Karpas-422 (cell line): ENCODE measurements around the gene MAGEA2B. TPM values are rescaled to one million over a fixed set of nuclear protein-coding genes. Genes with fewer than 3 reads are reported as not detected.
"Not testable (repeated sequence)": the region's sequence is repeated elsewhere in the genome, so short reads cannot be mapped to it uniquely, and the experiment has no call there.

ENCODE experiments used
- DNase-seq: peaks from one replicate; pipeline ENCODE4 v3.0.0-alpha.2; 2015
- H2AFZ ChIP-seq: fragments of 200-600 bp; sonication (generic); 2 replicates; pipeline ENCODE4 v1.6.1; 2014; ENCODE audit warnings: antibody characterized with exemption, low read length, mixed read lengths
- H3K27ac ChIP-seq: fragments of 200-600 bp; sonication (generic); 2 replicates; pipeline ENCODE4 v1.5.1; 2014; ENCODE audit warnings: mild to moderate bottlenecking, low read length, moderate library complexity
- H3K27me3 ChIP-seq: fragments of 200-600 bp; sonication (generic); 2 replicates; pipeline ENCODE4 v1.6.1; 2014; ENCODE audit warnings: low read length, mixed read lengths
- H3K36me3 ChIP-seq: fragments of 200-600 bp; sonication (generic); 2 replicates; pipeline ENCODE4 v1.6.1; 2014; ENCODE audit warnings: low read length, mixed read lengths; ENCODE audit not compliant: insufficient read depth
- H3K4me1 ChIP-seq: fragments of 200-600 bp; sonication (generic); 2 replicates; pipeline ENCODE4 v1.6.1; 2014; ENCODE audit warnings: mild to moderate bottlenecking, low read length, mixed read lengths
- H3K4me2 ChIP-seq: fragments of 200-600 bp; sonication (generic); 2 replicates; pipeline ENCODE4 v1.6.1; 2014; ENCODE audit warnings: low read length, low read depth, mild to moderate bottlenecking; ENCODE audit not compliant: poor library complexity, severe bottlenecking
- H3K4me3 ChIP-seq: fragments of 200-600 bp; sonication (generic); 2 replicates; pipeline ENCODE4 v1.5.1; 2014; ENCODE audit warnings: mild to moderate bottlenecking, antibody characterized with exemption, low read length, mixed read lengths
- H3K79me2 ChIP-seq: fragments of 200-600 bp; sonication (generic); 2 replicates; pipeline ENCODE4 v1.6.1; 2014; ENCODE audit warnings: mild to moderate bottlenecking, low read length, mixed read lengths
- H3K9ac ChIP-seq: fragments of 200-600 bp; sonication (generic); 2 replicates; pipeline ENCODE4 v1.6.0; 2014; ENCODE audit warnings: low read length
- H3K9me2 ChIP-seq: fragments of 200-600 bp; sonication (generic), shearing (Covaris generic); replicated peaks from 2 replicates; pipeline ENCODE4 v1.6.0; 2014; ENCODE audit warnings: mild to moderate bottlenecking, low read length, moderate library complexity; ENCODE audit not compliant: insufficient read depth
- H3K9me3 ChIP-seq: fragments of 300-700, 200-600 bp; sonication (generic); 2 replicates; pipeline ENCODE4 v1.6.1; 2014; ENCODE audit warnings: low read length, mixed read lengths
- H4K20me1 ChIP-seq: fragments of 200-600 bp; sonication (generic); 2 replicates; pipeline ENCODE4 v1.6.1; 2014; ENCODE audit warnings: mild to moderate bottlenecking, antibody characterized with exemption, low read length, low read depth; ENCODE audit not compliant: insufficient read depth
- total RNA-seq: library from RNA; depleted of rRNA; stranded (reverse); fragments of >200 nt; shearing (Covaris generic); gene quantifications from 2 replicates; pipeline ENCODE4 v1.2.3, GENCODE V29; 2014; ENCODE audit warnings: low replicate concordance; rRNA removed

The MAGEA2B gene, protein sequence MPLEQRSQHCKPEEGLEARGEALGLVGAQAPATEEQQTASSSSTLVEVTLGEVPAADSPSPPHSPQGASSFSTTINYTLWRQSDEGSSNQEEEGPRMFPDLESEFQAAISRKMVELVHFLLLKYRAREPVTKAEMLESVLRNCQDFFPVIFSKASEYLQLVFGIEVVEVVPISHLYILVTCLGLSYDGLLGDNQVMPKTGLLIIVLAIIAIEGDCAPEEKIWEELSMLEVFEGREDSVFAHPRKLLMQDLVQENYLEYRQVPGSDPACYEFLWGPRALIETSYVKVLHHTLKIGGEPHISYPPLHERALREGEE
- not detected in 2 replicates for total RNA-seq

GRCh38 chrX:152713815-152714787, at the start of gene MAGEA2B:
Gene MAGEA2B, plus strand, starts transcription at chrX:152714628. Its CDS starts 2,479 bp downstream, at chrX:152717107.
- H3K27me3 ChIP-seq, H3K36me3 ChIP-seq, H3K4me3 ChIP-seq, H3K79me2 ChIP-seq, DNase-seq, H3K9ac ChIP-seq, H3K9me2 ChIP-seq, H3K27ac ChIP-seq, H3K4me1 ChIP-seq, H3K9me3 ChIP-seq, H2AFZ ChIP-seq, H3K4me2 ChIP-seq, H4K20me1 ChIP-seq: not testable (repeated sequence)

GRCh38 chrX:152674135-152674534, 40.3 kb upstream of the MAGEA2B start:
- H3K4me1 ChIP-seq: no peaks in the 10 kb centered on the region
- H3K4me3 ChIP-seq: no peak overlapping the region
- DNase-seq: no peak
- H3K9ac ChIP-seq: no peak overlapping the region
- no peaks in the 10 kb centered on the region for H3K27me3 ChIP-seq
- no peak overlapping the region for H3K4me2 ChIP-seq
- no peaks in the 10 kb centered on the region for H3K79me2 ChIP-seq
- H4K20me1 ChIP-seq: no peaks in the 10 kb centered on the region
- no peaks in the 10 kb centered on the region for H3K9me2 ChIP-seq
- no peak overlapping the region for H2AFZ ChIP-seq
- H3K36me3 ChIP-seq: no peaks in the 10 kb centered on the region
- no peak overlapping the region for H3K27ac ChIP-seq
- H3K9me3 ChIP-seq: no peaks in the 10 kb centered on the region

DNA sequence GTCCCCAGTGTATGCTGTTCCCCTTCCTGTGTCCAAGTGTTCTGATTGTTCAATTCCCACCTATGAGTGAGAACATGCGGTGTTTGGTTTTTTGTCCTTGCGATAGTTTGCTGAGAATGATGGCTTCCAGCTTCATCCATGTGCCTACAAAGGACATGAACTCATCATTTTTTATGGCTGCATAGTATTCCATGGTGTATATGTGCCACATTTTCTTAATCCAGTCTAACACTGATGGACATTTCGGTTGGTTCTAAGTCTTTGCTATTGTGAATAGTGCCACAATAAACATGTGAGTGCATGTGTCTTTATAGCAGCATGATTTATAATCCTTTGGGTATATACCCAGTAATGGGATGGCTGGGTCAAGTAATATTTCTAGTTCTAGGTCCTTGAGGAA, 39.8 kb upstream of the MAGEA2B start:
- H4K20me1 ChIP-seq, H3K36me3 ChIP-seq, H3K4me1 ChIP-seq, H3K9ac ChIP-seq, H3K27ac ChIP-seq, H3K4me3 ChIP-seq, H2AFZ ChIP-seq, H3K9me2 ChIP-seq, H3K9me3 ChIP-seq, H3K4me2 ChIP-seq, H3K79me2 ChIP-seq, H3K27me3 ChIP-seq, DNase-seq: not testable (repeated sequence)

DNA sequence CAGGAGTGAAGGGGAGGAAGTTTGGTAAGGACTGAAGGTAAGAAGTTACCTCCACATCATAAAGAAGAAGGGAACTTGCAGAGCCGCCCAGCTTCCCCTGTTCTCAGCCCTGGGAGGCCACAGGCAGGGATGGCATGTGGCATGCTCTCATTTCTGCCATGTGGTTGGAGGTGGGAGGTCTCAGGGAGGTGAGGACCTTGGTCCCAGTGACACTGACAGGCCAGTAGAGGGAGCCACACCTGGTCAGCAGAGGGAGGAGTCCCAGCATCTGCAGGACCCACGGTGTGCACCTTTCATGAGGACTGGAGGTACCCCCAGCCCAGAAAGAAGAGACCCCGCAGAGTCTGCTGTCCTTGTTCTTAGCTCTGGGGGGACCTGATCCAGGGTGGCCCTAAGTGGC, 33.4 kb upstream of the MAGEA2B start:
- H3K79me2 ChIP-seq, H3K27ac ChIP-seq, H3K4me1 ChIP-seq: not testable (repeated sequence)

GRCh38 chrX:152697952-152698931, 16.2 kb upstream of the MAGEA2B start, which contains the start of gene MAGEA3:
Gene MAGEA3, plus strand, starts transcription at chrX:152698794. Its CDS starts 2,039 bp downstream, at chrX:152700833.
- H3K36me3 ChIP-seq, H3K4me3 ChIP-seq, H3K4me1 ChIP-seq, H3K79me2 ChIP-seq, H3K27me3 ChIP-seq, H3K4me2 ChIP-seq, H4K20me1 ChIP-seq, H3K27ac ChIP-seq, DNase-seq, H2AFZ ChIP-seq, H3K9me2 ChIP-seq, H3K9me3 ChIP-seq, H3K9ac ChIP-seq: not testable (repeated sequence)

More for the DNA sequence above, 33.4 kb upstream of the MAGEA2B start:
- H3K27me3 ChIP-seq, H3K4me2 ChIP-seq, H3K9me3 ChIP-seq, DNase-seq, H3K4me3 ChIP-seq, H3K36me3 ChIP-seq, H3K9ac ChIP-seq, H4K20me1 ChIP-seq, H2AFZ ChIP-seq, H3K9me2 ChIP-seq: not testable (repeated sequence)

- not testable (repeated sequence) for H4K20me1 ChIP-seq, H3K9ac ChIP-seq, H3K4me1 ChIP-seq, H3K9me2 ChIP-seq, H3K4me3 ChIP-seq, H3K79me2 ChIP-seq, H2AFZ ChIP-seq, H3K9me3 ChIP-seq, H3K27ac ChIP-seq, H3K4me2 ChIP-seq, DNase-seq, H3K36me3 ChIP-seq, H3K27me3 ChIP-seq
Observed at GRCh38 chrX:152700390-152700789, 14.0 kb upstream of the MAGEA2B start.

GRCh38 chrX:152706500-152706899, 7.9 kb upstream of the MAGEA2B start:
- DNase-seq, H3K79me2 ChIP-seq, H3K27me3 ChIP-seq, H3K4me1 ChIP-seq, H2AFZ ChIP-seq, H3K27ac ChIP-seq, H3K9me2 ChIP-seq, H3K9me3 ChIP-seq, H3K36me3 ChIP-seq, H3K4me3 ChIP-seq, H4K20me1 ChIP-seq, H3K4me2 ChIP-seq, H3K9ac ChIP-seq: not testable (repeated sequence)
